ENCODE data around the gene SLC8A2.

The SLC8A2 gene

GRCh38 chr19:47485210-47485609 is 13.5 kb upstream of the SLC8A2 start:
- DNase-seq, result no peak

- peak; percentile 48 for DNase-seq
Measured at GRCh38 chr19:47483800-47484690, 12.4 kb upstream of the SLC8A2 start, which contains the start of gene KPTN. Gene KPTN, minus strand, starts transcription at chr19:47484219. Its CDS starts 59 bp downstream, at chr19:47484160.

GRCh38 chr19:47483200-47483599 is 11.5 kb upstream of the SLC8A2 start:
- no peak for DNase-seq

GRCh38 chr19:47481460-47482052 is 9.9 kb upstream of the SLC8A2 start:
- DNase-seq, result no peak

- no peak for DNase-seq
Measured at GRCh38 chr19:47480658-47481057, 9.0 kb upstream of the SLC8A2 start.

- DNase-seq, result no peak
Measured at GRCh38 chr19:47479701-47480503, 8.2 kb upstream of the SLC8A2 start.

GRCh38 chr19:47476438-47476972 is 4.8 kb upstream of the SLC8A2 start:
- no peak for DNase-seq

GRCh38 chr19:47475465-47475864 is 3.8 kb upstream of the SLC8A2 start:
- no peak for DNase-seq

- no peak for DNase-seq
Measured at GRCh38 chr19:47473336-47473735, 1.6 kb upstream of the SLC8A2 start.

- DNase-seq, result no peak
Measured at GRCh38 chr19:47471381-47471732, 336 bp downstream of the SLC8A2 start.

GRCh38 chr19:47470447-47471195 is 1.1 kb downstream of the SLC8A2 start:
- DNase-seq, result no peak

GRCh38 chr19:47469719-47470118 is 2.0 kb downstream of the SLC8A2 start:
- peak; percentile 44 for DNase-seq

GRCh38 chr19:47469363-47469700 is 2.4 kb downstream of the SLC8A2 start:
- no peak for DNase-seq

GRCh38 chr19:47467914-47468313 is 3.8 kb downstream of the SLC8A2 start:
- no peak for DNase-seq

- no peak for DNase-seq
Measured at GRCh38 chr19:47465957-47466356, 5.7 kb downstream of the SLC8A2 start.

GRCh38 chr19:47464675-47465419 is 6.8 kb downstream of the SLC8A2 start:
- no peak for DNase-seq

GRCh38 chr19:47461876-47462275 is 9.8 kb downstream of the SLC8A2 start:
- DNase-seq, result no peak

GRCh38 chr19:47459477-47459876 is 12.2 kb downstream of the SLC8A2 start:
- no peak for DNase-seq

- DNase-seq, result no peak
Measured at GRCh38 chr19:47458672-47459071, 13.0 kb downstream of the SLC8A2 start.

- no peak for DNase-seq
Measured at GRCh38 chr19:47456721-47457474, 14.8 kb downstream of the SLC8A2 start.

- DNase-seq, result no peak
Measured at GRCh38 chr19:47450478-47450877, 21.2 kb downstream of the SLC8A2 start.
